RWPE1 (cell line): Measurements from ENCODE around the gene PRSS12.
"Not testable (repeated sequence)": the region's sequence is repeated elsewhere in the genome, so short reads cannot be mapped to it uniquely, and the experiment has no call there.

Source experiments
- CTCF ChIA-PET: fragments of 350-600 bp; sonication (Branson Sonifier 250); formaldehyde crosslinking; extraction: SDS; loops from one replicate; lab custom pipeline; 2021; lab: Yijun Ruan, JAX
- POLR2A ChIA-PET: fragments of 400-600 bp; formaldehyde crosslinking; extraction: SDS; loops from one replicate; lab custom pipeline; 2020; ENCODE audit warnings: antibody characterized with exemption; ENCODE audit not compliant: low non-redundant PET; lab: Yijun Ruan, JAX
- DNase-seq: peaks from one replicate; pipeline ENCODE4 v3.0.0; 2012; ENCODE audit warnings: low spot score
- H3K27ac ChIP-seq: fragments of 450-650 bp; 2 replicates; pipeline ENCODE4 v1.5.1; 2017
- TF ChIP-seq, protein P1 (sequence below): fragments of 450-650 bp; conservative IDR thresholded peaks from 2 replicates; pipeline ENCODE4 v1.5.1; 2017; ENCODE audit warnings: low read depth, mild to moderate bottlenecking

PRSS12 gene

DNA sequence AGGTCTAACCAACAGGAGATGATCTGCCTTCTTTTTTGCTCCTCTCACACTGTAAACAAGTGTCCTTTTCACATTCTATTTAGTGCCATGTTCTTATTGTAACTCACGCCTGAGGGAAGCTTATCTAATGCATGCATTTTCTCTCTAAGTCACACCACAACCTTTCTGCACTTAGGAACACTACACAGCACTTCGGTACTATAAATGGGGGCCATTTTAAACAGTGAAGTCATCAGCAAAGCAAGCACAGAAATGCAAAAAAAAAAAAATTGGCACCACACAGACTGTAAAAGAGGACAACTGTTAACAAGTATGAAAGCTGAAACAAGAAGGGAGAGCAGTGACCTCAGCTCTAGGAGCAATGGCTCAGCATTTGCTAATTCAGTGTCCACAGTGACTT, 45.2 kb downstream of the PRSS12 start:
- H3K27ac ChIP-seq = no peak overlapping the region
- no peak for DNase-seq
- CTCF ChIA-PET = no interaction called here
- TF ChIP-seq, protein P1, sequence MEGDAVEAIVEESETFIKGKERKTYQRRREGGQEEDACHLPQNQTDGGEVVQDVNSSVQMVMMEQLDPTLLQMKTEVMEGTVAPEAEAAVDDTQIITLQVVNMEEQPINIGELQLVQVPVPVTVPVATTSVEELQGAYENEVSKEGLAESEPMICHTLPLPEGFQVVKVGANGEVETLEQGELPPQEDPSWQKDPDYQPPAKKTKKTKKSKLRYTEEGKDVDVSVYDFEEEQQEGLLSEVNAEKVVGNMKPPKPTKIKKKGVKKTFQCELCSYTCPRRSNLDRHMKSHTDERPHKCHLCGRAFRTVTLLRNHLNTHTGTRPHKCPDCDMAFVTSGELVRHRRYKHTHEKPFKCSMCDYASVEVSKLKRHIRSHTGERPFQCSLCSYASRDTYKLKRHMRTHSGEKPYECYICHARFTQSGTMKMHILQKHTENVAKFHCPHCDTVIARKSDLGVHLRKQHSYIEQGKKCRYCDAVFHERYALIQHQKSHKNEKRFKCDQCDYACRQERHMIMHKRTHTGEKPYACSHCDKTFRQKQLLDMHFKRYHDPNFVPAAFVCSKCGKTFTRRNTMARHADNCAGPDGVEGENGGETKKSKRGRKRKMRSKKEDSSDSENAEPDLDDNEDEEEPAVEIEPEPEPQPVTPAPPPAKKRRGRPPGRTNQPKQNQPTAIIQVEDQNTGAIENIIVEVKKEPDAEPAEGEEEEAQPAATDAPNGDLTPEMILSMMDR = no peak
- POLR2A ChIA-PET = no interaction called here

DNA sequence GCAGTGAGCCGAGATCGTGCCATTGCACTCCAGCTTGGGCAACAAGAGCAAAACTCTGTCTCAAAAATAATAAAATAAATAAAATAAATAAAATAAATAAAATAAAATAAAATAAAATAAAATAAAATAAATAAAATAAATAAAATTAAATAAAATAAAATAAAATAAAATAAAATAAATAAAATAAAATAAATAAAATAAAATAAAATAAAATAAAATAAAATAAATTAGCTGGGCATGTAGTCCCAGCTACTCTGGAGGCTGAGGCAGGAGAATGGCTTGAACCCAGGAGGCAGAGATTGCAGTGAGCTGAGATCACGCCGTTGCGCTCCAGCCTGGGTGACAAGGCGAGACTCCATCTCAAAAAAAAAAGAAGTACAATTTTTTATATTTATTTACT, 53.2 kb downstream of the PRSS12 start:
- CTCF ChIA-PET, H3K27ac ChIP-seq, POLR2A ChIA-PET, DNase-seq: not testable (repeated sequence)

DNA sequence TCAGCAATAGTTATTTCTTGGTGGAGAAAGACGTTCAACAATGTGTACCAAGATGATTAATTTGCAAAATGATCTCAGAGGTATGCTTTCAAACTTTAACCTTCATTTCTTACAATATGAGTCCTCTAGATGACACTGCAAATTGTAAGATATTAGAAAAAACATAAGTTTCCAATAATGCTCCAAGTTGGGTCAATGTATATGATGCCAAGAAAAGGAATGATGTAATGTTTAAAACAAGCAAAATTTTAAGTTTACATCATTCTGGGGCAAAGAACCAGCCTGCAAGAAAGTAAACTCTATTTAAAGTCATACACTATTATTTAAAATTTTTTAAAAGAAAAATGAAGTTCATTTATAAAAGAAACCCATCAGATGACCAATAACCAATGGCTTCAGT, 56.1 kb downstream of the PRSS12 start:
- ChIA-PET CTCF (interaction anchor here (0.7 kb wide), 1 partner anchor 592 kb away, joined by 5 read pairs; no protein-coding TSS in a partner anchor), POLR2A (no interaction called here)
- no peak for DNase-seq
- no peak overlapping the region for H3K27ac ChIP-seq
- TF ChIP-seq, protein P1 = no peak

DNA sequence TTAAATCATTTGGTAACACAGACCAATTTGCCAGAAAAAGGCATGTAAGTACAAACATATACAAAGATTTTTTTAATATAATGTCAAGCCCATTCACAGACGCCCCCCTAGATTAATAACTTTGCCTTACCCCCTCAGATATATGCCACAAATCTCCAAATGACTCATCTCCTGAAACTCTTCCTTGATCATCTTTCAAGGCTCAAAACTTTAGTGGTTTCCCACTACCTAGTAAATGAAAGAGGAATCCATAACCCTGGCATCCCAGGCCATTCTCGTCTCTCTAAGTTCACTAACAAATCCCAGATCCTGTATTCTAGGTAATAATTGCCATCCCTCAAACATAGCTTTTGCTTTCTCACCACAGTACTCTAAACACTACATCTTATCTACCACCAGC, 61.9 kb downstream of the PRSS12 start:
- H3K27ac ChIP-seq = no peak overlapping the region
- CTCF ChIA-PET = interaction anchor here (0.6 to 0.9 kb wide), 2 partner anchors 10 to 74 kb away, joined by 3 read pairs; no protein-coding TSS in a partner anchor
- DNase-seq = no peak
- TF ChIP-seq, protein P1 = no peak
- POLR2A ChIA-PET = no interaction called here

DNA sequence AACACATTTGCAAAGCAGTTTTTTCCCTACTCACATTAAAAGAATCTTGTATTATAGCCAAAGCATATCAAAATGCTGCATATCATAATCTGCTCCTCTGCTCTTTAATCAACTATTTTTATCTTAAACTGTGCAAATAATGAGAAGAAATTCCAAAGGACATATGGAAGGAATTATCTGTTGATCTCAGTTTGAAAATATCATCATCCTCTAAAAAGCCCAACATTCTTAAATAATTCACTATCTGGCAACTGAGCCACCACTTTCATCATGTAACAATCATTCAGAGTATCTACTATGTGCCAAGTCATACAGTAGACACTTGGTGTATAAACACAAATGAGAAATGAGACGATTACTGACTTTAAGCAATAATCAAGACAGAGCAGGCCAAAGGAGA, 63.0 kb downstream of the PRSS12 start:
- DNase-seq = no peak
- ChIA-PET CTCF (interaction anchor here (0.7 kb wide), 1 partner anchor 102 kb away, joined by 3 read pairs; no protein-coding TSS in a partner anchor), POLR2A (no interaction called here)
- TF ChIP-seq, protein P1 = no peak
- no peak overlapping the region for H3K27ac ChIP-seq

DNA sequence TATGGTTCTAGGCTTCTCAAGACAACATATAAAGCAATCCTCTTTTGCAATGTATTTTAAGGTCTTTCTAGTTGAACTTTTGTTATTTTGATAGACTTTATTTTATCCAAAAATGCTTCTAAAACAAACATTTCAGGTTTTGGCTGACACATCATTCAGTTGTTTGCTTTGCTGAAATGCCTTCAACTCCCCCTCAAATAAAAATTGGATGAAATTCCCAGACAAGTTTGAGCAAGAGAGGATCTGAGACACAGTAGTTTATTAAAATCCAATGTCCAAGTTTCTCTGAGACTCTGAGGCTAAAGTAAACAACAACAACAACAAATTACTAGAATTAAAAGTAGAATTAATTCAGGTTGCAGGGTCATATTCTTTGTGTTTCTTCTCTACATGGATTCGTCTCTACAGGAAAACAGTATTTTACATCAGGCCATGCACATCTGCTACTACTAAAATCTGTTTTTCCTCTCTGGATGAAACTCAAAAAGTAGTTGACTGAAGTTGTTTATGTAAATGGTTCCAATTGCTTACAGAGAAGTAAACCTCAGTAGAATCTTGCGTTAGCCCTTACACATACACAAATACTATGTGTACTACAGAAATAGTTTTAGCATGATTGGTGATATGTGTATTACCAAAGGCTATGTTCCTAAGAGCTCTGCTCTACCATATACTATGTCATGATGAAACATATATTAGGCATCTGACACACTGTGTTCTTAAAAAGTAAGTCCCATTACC, 64.9 kb downstream of the PRSS12 start:
- no peak overlapping the region for H3K27ac ChIP-seq
- TF ChIP-seq, protein P1 = no peak
- DNase-seq = no peak
- POLR2A ChIA-PET = no interaction called here
- CTCF ChIA-PET = no interaction called here

DNA sequence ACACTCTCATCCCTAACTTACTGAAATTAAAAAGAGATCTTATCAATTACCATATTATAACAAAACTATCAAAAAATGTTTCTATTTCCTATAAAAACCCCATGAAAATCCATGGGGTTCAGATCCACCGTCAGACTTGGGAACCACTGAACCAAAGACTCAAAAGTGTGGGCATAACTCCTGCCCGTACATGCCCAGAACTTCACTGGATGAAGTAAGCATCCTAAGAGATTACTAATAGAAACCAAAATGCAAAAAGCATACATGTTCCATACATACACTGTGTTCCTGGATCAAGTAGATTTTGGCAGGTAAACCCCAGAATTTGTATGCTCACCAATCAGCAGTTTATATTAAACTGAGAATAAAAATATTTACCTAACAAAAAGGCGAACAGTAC, 66.1 kb downstream of the PRSS12 start:
- ChIA-PET POLR2A (no interaction called here), CTCF (no interaction called here)
- H3K27ac ChIP-seq = no peak overlapping the region
- TF ChIP-seq, protein P1 = no peak
- DNase-seq = no peak
